Small intestine (tissue), 7 donors: ENCODE results near the gene PCDH15. TPM values are rescaled to one million over a fixed set of nuclear protein-coding genes. Genes with fewer than 3 reads are reported as not detected.

Experiments
- DNase-seq, 2 donors: peaks; one replicate each; pipeline versions ENCODE4 v3.0.0 to v3.0.0-alpha.2; 2013
- FAIRE-seq: peaks from 2 replicates; lab custom pipeline; 2012; peaks lifted over from hg19 to GRCh38; lab: Jason Lieb, UNC
- H3K27ac ChIP-seq, 3 donors: one replicate each; pipeline ENCODE4 v1.5.1; 2013; ENCODE audit warnings: low read length in 2 of 3, mild to moderate bottlenecking in 2 of 3, control low read depth in 1 of 3, inconsistent platforms in 1 of 3, low read depth in 1 of 3, moderate library complexity in 1 of 3
- H3K27me3 ChIP-seq, 3 donors: one replicate each; pipeline ENCODE4 v1.6.1; 2013; ENCODE audit warnings: low read length in 3 of 3, inconsistent platforms in 1 of 3; ENCODE audit not compliant: control insufficient read depth in 3 of 3, insufficient read depth in 3 of 3
- H3K36me3 ChIP-seq, 3 donors: one replicate each; pipeline ENCODE4 v1.6.1; 2013; ENCODE audit warnings: low read length in 3 of 3, inconsistent platforms in 1 of 3, low read depth in 1 of 3, mild to moderate bottlenecking in 1 of 3, moderate library complexity in 1 of 3; ENCODE audit not compliant: control insufficient read depth in 3 of 3, insufficient read depth in 2 of 3
- H3K4me1 ChIP-seq, 3 donors: one replicate each; pipeline ENCODE4 v1.6.1; 2013; ENCODE audit warnings: low read length in 2 of 3, inconsistent platforms in 1 of 3, low read depth in 1 of 3, mild to moderate bottlenecking in 1 of 3, moderate library complexity in 1 of 3; ENCODE audit not compliant: control insufficient read depth in 3 of 3, insufficient read depth in 2 of 3
- H3K4me3 ChIP-seq, 3 donors: one replicate each; pipeline ENCODE4 v1.5.1; 2013; ENCODE audit warnings: low read length in 3 of 3, control low read depth in 1 of 3, inconsistent platforms in 1 of 3, low read depth in 1 of 3, mild to moderate bottlenecking in 1 of 3, moderate library complexity in 1 of 3
- H3K9me3 ChIP-seq, 2 donors: one replicate each; pipeline ENCODE4 v1.6.1; 2013; ENCODE audit warnings: low read depth in 1 of 2, low read length in 1 of 2; ENCODE audit not compliant: control insufficient read depth in 2 of 2, insufficient read depth in 1 of 2
- WGBS, 3 donors: extraction: QIAGEN DNeasy Blood & Tissue Kit; methylation state at CpG; one replicate each; pipeline ENCODE4 v1.1.7; 2013; 5-methylcytosine and 5-hydroxymethylcytosine counted together
- polyA plus RNA-seq, 4 donors: library from polyadenylated mRNA; stranded (reverse) in 3 of 4; unstranded in 1 of 4; fragments of 200-250 nt in 3 of 4; fragments of 120-200 nt in 1 of 4; gene quantifications; one replicate each; pipeline versions ENCODE4 v1.2.1 to v1.2.3, GENCODE V29; 2013
- donor health status: healthy with polysubstance abuse.
- donor health status: control.
- donor health status: control.
- donor health status: Bipolar disorder and iron deficiency.
- donor health status: healthy.

PCDH15 gene
- polyA plus RNA-seq, 4 donors, result 0.12 to 0.21 TPM; not detected in 2

GRCh38 chr10:54691331-54691730 lies 109.7 kb downstream of the PCDH15 start:
- no peak for FAIRE-seq
- WGBS, 3 donors, result 47 to 50% (median 47%) methylated on average over 1 of the region's 1 CpG
- DNase-seq, result no peak
- no peaks in the 10 kb centered on the region for H3K9me3 ChIP-seq
- no peaks in the 10 kb centered on the region for H3K36me3 ChIP-seq
- no peak overlapping the region for H3K27ac ChIP-seq
- H3K4me3 ChIP-seq, result no peak overlapping the region
- no peaks in the 10 kb centered on the region for H3K27me3 ChIP-seq
- H3K4me1 ChIP-seq, result no peaks in the 10 kb centered on the region

DNA sequence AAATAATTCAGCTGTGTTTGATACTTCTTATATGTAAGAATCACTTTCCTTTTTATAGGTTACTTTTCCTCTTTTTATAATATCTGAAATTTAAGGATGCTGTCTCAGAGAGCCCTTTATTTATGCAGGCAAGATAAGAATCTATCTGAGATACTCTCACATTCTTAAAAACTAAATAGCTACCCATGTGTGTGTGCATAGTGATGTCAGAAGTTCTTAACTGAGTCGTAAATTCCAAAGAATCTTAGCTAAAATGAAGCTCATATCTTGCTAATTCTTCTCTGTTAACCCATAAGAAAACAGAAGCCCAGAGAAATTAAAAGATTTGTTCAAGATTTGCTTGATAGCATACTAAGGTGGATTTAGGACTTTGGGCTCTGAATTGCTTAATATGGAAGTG lies 118.5 kb downstream of the PCDH15 start:
- WGBS, 3 donors, result 25 to 44% (median 29%) methylated on average over 1 of the region's 1 CpG

GRCh38 chr10:54681136-54681535 lies 119.9 kb downstream of the PCDH15 start:
- WGBS, 3 donors, result 62 to 81% (median 69%) methylated on average over 2 of the region's 2 CpGs
- no peak for FAIRE-seq

More for the DNA sequence above, 118.5 kb downstream of the PCDH15 start:
- H3K4me1 ChIP-seq, result no peaks in the 10 kb centered on the region
- H3K36me3 ChIP-seq, result no peaks in the 10 kb centered on the region
- no peaks in the 10 kb centered on the region for H3K9me3 ChIP-seq
- H3K27ac ChIP-seq, result no peak overlapping the region
- no peak overlapping the region for H3K4me3 ChIP-seq
- H3K27me3 ChIP-seq, result no peaks in the 10 kb centered on the region
- DNase-seq (no peak), FAIRE-seq (no peak)

DNA sequence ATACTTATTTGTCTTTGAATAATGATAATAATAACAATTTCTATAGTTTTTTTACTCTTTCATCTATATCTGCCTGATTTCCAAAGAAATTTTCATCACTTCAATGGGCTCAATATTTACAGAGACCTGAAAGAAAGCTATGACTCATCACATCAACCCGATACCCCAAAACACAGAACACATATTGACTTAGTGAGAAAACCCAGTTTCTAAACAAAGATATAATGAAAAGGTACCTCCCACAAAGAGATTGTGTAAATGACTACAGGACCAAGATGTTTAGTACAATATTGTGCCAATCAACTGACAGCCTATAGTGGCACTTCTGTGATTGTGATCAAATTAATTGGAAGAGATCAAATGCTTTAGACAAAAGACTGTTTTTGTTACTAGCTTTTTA lies 133.9 kb downstream of the PCDH15 start:
- no peaks in the 10 kb centered on the region for H3K4me1 ChIP-seq
- DNase-seq (no peak), FAIRE-seq (no peak)
- 20 to 68% (median 31%) methylated on average over 1 of the region's 1 CpG for WGBS, 3 donors
- no peaks in the 10 kb centered on the region for H3K36me3 ChIP-seq
- H3K4me3 ChIP-seq, result no peak overlapping the region
- no peaks in the 10 kb centered on the region for H3K27me3 ChIP-seq
- no peak overlapping the region for H3K27ac ChIP-seq
- H3K9me3 ChIP-seq, result no peaks in the 10 kb centered on the region

More at GRCh38 chr10:54681136-54681535, 119.9 kb downstream of the PCDH15 start:
- H3K27ac ChIP-seq, result no peak overlapping the region
- H3K36me3 ChIP-seq, result no peaks in the 10 kb centered on the region
- H3K27me3 ChIP-seq, result no peaks in the 10 kb centered on the region
- no peak overlapping the region for H3K4me3 ChIP-seq
- no peaks in the 10 kb centered on the region for H3K9me3 ChIP-seq
- H3K4me1 ChIP-seq, result no peaks in the 10 kb centered on the region
- no peak for DNase-seq

GRCh38 chr10:54666192-54666591 lies 134.8 kb downstream of the PCDH15 start:
- H3K36me3 ChIP-seq, result no peaks in the 10 kb centered on the region

GRCh38 chr10:54665095-54665494 lies 135.9 kb downstream of the PCDH15 start:
- DNase-seq, result no peak

More at GRCh38 chr10:54666192-54666591, 134.8 kb downstream of the PCDH15 start:
- Histone ChIP-seq H3K4me3 (no peak overlapping the region), H3K4me1 (no peaks in the 10 kb centered on the region), H3K27ac (no peak overlapping the region), H3K9me3 (no peaks in the 10 kb centered on the region), H3K27me3 (no peaks in the 10 kb centered on the region)
- FAIRE-seq (no peak), DNase-seq (no peak)

DNA sequence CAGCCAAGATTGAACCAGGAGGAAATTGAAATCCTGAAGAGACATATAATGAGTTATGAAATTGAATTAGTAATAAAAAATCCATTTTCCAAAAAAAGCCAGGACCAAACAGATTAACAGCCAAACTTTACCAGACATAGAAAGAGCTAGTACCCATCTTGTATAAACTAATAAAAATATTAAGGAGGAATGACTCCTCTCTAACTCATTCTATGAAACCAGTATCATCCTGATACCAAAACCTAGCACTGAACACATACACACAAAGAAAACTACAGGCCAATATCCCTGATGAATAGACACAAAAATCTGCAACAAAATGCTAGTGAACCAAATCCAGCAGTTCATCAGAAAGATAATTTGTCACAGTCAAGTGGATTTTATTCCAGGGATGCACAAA lies 140.6 kb downstream of the PCDH15 start:
- Histone ChIP-seq H3K27ac (no peak overlapping the region), H3K36me3 (no peaks in the 10 kb centered on the region), H3K27me3 (no peaks in the 10 kb centered on the region), H3K9me3 (no peaks in the 10 kb centered on the region), H3K4me3 (no peak overlapping the region), H3K4me1 (no peaks in the 10 kb centered on the region)
- FAIRE-seq (no peak), DNase-seq (no peak)

More at GRCh38 chr10:54665095-54665494, 135.9 kb downstream of the PCDH15 start:
- Histone ChIP-seq H3K9me3 (no peaks in the 10 kb centered on the region), H3K4me1 (no peaks in the 10 kb centered on the region), H3K36me3 (no peaks in the 10 kb centered on the region), H3K27me3 (no peaks in the 10 kb centered on the region), H3K27ac (no peak overlapping the region), H3K4me3 (no peak overlapping the region)
- FAIRE-seq, result no peak

DNA sequence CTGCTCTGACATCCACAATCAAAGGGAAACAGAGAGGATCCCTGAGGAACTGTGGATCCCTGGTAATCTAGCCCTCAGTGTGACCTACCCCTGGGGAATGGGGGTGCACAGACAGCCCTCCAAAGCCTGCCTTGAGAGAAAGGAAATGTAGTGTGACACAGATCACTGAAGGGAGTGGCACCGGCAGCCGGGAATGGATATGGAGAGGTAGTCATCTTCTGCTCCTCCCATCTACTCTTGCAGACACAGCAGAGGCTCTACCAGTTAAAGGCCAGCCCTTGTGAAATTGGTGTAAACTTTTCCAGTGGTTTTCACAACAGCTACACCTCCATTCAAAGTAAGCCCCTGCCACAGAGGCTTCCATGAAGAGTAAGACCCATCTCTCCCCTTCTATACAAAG lies 144.4 kb downstream of the PCDH15 start:
- H3K4me1 ChIP-seq, result no peaks in the 10 kb centered on the region
- no peak overlapping the region for H3K27ac ChIP-seq
- no peak for FAIRE-seq
- 93 to 97% (median 93%) methylated on average over 2 of the region's 2 CpGs for WGBS, 3 donors
- H3K4me3 ChIP-seq, result no peak overlapping the region
- no peaks in the 10 kb centered on the region for H3K27me3 ChIP-seq
- no peak for DNase-seq
- no peaks in the 10 kb centered on the region for H3K36me3 ChIP-seq
- no peaks in the 10 kb centered on the region for H3K9me3 ChIP-seq

DNA sequence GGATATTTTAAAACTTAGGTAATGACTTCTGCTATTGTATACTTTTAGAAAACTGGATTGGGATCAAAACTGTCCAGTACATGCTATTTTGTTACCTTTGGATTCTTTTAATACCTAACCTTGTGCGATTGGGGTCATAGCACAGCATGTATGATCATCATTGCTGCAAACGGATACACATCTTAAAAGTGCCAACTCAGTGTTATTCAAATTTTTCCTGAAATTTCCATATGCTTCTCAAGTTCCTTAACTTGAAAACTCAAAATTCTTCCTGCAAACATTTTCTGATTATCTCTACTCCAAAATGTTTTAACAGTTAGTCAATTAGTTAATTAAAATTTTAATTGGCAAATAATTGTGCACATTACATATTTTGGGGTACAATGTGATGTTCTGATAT lies 147.5 kb downstream of the PCDH15 start:
- H3K27ac ChIP-seq, result no peak overlapping the region
- no peaks in the 10 kb centered on the region for H3K36me3 ChIP-seq
- DNase-seq (no peak), FAIRE-seq (no peak)
- WGBS, 3 donors, result 74 to 83% (median 82%) methylated on average over 2 of the region's 2 CpGs
- H3K27me3 ChIP-seq, result no peaks in the 10 kb centered on the region
- no peak overlapping the region for H3K4me3 ChIP-seq
- no peaks in the 10 kb centered on the region for H3K9me3 ChIP-seq
- H3K4me1 ChIP-seq, result no peaks in the 10 kb centered on the region
